Stimulated activated CD8-positive, alpha-beta memory T cell treated with anti-CD3 and anti-CD28 coated beads, Interleukin-12 subunit alpha, Interleukin-12 subunit beta, amount 100 ng/mL, for 1 hour (primary cell): ENCODE results near the gene SEZ6L2.
A peak's percentile ranks its signal among the peaks of the same experiment; 100 is the strongest.
"Not testable (repeated sequence)": the region's sequence is repeated elsewhere in the genome, so short reads cannot be mapped to it uniquely, and the experiment has no call there.

ENCODE experiments used
- DNase-seq: peaks from one replicate; pipeline ENCODE4 v3.0.0-alpha.2; 2020; ENCODE audit warnings: low read depth

SEZ6L2 gene

DNA sequence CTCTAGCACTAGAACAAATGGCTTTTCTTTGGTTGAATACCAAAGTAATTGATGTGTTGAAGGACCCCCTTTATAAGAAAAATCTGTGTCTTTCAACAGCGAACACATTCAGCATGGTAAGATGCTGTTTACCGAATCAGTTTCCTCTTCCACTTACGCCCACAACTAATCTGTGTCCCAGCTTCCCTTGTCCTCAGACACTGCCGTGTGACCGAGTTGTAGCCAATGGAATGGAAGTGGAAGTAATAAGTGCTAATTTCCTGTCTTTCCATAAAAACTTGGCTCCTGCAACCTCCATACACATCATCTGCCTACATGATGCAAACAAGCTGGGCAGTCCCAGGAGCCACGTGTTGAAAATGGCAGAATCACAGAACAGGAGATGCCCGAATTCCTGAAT lies 46.7 kb downstream of the SEZ6L2 start:
- DNase-seq, result no peak

DNA sequence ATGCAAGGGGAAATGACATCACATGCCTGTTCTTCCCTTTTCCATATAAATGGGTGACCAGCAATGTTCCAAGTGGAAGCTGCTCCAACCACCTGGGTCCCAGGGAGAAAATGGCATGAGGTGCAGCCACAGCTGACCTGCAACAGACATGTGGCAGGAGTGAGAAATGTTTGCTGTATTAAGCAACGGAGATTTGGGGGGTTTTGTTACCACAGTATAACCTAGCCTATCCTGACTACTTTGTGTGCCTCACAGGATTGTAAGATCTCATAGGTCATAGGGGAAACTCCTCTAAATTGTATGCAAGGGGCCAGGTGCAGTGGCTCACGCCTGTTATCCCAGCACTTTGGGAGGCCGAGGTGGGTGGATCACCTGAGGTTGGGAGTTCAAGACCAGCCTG lies 48.4 kb downstream of the SEZ6L2 start:
- DNase-seq, result no peak

- no peak for DNase-seq
These were observed 49.8 kb downstream of the SEZ6L2 start for GRCh38 chr16:29849505-29849904.

DNA sequence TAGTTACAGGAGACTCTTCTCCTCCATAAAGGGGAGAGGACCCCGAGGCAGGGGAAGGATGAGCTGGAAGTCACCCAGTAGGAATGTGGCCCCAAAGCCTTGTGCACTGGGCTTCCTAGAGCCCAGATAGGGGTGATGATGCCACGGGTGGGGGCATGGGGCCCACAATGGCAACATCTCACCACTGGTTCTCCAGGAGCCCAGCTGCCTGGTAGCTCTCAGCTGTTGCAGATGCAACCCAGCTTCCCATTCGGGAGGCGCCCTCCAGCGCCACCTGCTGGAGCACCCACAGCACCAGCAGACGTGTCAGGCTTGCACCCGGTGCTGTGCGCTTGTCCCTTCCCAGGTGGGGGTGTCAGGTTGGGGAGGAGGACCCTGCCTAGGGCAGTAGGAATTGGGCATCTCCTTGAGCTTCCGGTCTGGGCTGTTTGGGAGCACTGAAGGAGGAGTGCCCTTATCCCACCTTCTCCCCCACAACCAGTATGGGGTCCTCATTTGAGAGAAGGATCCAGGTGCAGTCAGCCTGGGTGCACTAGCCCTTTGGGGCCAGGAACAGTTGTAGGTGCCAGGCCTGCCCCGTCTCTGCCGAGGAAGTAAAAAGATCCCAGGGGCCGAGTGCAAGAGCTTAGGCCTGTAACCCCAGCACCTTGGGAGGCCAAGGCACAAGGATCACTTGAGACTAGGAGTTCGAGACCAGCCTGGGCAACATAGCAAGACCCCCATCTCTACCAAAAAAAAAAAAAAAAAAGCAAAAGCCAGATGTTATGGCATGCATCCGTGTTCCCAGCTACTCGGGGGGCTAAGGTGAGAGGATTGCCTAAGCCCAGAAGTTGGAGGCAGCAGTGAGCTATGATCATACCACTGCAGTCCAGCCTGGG lies 50.7 kb downstream of the SEZ6L2 start:
- peak; percentile 67 for DNase-seq

DNA sequence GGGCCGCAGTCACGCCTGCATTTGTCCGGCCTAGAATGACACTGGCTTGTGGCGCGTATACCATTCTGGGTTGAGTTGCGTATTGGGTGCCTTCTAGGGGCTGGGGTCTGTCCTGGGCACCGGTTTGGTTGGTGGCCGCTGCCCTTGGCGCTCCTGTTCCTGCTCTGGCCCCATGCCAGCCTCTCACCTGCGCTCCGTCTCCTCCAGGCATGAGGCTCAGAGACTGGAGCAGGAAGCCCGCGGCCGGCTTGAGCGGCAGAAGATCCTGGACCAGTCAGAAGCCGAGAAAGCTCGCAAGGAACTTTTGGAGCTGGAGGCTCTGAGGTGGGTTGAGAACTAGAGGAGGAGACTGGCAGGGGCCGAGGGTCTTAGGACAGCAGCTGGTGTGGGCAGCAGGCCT lies 53.7 kb downstream of the SEZ6L2 start:
- DNase-seq, result no peak

GRCh38 chr16:29844575-29845331 lies 54.6 kb downstream of the SEZ6L2 start:
- DNase-seq, result no peak

- no peak for DNase-seq
These were observed 55.4 kb downstream of the SEZ6L2 start for GRCh38 chr16:29843931-29844330.

DNA sequence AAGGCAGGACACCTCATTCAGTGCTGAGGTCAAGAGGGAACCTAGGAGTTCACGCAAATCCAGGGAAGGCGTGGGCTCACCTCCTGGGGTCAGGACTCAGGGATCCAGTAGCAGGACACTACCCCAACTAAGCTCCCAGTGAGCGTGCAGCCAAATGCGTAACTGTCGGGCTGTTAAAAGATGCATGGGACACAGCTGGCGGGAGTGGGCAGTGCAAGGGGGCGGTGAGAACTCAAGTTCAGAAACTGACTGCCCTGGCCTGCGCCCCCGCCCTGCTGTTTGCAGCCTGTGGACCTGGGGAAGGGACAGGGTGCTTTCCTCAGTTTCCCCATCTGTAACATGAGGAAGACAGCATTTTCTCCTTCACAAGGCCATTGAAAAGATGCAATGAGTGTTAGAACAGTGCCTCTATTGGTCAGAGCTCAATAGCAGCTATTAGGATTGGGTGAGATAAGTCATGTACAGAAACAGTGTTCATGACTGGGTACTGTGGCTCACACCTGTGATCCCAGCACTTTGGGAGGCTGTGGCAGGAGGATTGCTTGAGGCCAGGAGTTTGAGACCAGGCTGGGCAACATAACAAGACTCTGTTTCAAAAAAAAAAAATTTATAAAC lies 56.5 kb downstream of the SEZ6L2 start:
- DNase-seq, result no peak

DNA sequence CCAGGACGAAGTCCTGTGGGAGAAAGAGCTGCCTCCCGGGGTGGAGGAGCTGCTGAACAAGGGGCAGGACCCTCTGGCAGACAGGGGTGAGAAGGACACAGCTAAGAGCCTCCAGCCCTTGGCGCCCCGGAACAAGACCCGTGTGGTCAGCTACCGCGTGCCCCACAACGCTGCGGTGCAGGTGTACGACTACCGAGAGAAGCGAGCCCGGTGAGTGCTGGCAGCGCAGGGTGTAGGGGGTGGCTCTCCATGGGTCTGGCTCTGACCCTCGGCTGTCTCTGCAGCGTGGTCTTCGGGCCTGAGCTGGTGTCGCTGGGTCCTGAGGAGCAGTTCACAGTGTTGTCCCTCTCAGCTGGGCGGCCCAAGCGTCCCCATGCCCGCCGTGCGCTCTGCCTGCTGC lies 57.7 kb downstream of the SEZ6L2 start:
- DNase-seq, result no peak

- no peak for DNase-seq
These were observed 59.1 kb downstream of the SEZ6L2 start for GRCh38 chr16:29840240-29840639.

- DNase-seq, result no peak
These were observed 59.5 kb downstream of the SEZ6L2 start for GRCh38 chr16:29839822-29840221.

DNA sequence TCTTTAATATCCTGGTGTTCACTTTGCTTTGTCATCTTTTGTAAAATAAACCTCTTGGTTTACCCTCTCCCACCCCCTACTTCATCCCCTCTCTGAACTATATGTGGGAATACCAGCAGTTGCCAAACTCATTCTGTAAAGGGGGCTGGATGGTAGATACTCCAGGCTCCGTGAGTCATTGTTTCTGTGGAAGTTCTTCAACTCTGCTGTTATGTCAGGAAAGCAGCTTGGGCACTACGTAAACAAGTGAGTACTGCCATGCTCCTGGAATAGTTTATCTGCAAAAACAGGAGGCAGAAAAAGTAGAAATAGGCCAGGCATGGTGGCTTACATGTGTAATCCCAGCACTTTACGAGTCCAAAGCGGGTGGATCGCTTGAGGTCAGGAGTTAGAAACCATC lies 61.5 kb downstream of the SEZ6L2 start:
- no peak for DNase-seq

- no peak for DNase-seq
These were observed 62.7 kb downstream of the SEZ6L2 start for GRCh38 chr16:29836623-29837022.

DNA sequence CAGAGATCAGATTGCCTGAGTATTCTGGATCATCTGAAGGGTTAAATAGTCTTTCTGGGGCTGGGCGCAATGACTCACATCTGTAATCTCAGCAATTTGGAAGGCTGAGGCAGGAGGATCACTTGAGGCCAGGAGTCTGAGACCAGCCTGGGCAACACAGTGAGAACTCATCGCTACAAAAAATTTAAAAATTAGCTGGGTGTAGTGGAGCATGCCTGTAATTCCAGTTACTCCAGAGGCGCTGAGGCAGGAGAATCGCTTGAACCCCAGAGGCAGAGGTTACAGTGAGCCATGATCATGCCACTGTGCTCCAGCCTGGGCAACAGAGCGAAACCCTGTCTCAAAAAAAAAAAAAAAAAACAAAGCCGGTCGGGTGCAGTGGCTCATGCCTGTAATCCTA lies 63.4 kb downstream of the SEZ6L2 start:
- no peak for DNase-seq

GRCh38 chr16:29834079-29834478 lies 65.3 kb downstream of the SEZ6L2 start:
- no peak for DNase-seq

- not testable (repeated sequence) for DNase-seq
These were observed 66.1 kb downstream of the SEZ6L2 start for GRCh38 chr16:29833219-29833618.

GRCh38 chr16:29831490-29831889 lies 67.9 kb downstream of the SEZ6L2 start:
- no peak for DNase-seq

- DNase-seq, result no peak
These were observed 68.6 kb downstream of the SEZ6L2 start for GRCh38 chr16:29830774-29831173.

DNA sequence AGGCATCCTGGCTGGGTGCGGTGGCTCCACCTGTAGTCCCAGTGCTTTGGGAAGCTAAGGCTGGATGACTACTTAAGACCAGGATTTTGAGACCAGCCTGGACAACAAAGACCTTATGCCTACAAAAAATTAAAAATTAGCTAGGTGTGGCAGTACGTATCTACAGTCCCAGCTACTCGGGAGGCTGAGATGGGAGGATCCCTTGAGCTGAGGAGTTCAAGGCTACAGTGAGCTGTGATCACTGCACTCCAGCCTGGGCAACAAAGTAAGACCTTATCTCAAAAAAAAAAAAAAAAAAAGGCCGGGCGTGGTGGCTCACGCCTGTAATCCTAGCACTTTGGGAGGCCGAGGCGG lies 73.0 kb downstream of the SEZ6L2 start:
- DNase-seq, result no peak

DNA sequence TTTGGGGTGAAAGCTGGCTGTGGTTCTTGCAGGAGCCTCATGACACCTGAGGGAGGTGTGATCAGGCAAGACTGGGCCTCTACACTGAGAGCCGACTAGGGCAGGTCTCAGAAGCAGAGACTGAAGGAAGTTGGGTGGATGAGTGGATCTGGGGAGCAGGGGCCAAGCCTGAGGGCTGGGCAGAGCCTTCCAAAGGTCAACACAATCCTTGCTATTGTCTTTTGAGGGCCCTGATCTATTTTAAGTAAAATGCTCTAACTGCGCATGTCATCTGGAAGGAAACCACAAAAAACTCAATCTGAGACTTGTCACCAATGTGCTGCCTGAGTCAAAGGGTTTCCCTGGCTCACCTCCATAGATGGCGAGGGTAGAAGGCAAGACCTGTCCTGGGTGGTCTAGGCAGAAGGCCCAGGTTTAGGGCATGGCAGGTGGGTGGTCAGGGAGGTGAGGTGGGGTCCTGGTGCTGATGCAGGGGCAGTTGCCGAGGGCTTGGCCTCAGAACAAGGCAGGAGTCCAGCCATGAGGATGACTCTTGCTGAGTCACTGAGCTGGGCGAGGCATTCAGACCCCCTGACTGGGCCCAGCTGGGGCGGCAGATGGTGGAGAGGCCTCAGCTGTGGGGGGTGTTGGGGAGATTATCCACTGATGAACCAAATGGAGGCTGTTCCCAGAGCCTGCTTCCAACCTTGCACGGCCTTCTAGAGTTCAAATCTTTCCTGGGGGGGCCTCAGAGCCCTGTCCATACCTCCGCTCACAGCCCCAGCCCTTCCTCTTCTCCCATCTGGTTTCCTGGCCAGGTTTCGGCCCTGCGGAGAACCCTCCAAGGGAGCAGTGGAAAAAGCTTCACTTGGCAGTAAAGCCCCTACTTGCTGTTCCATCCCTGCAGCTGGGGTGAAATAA lies 74.0 kb downstream of the SEZ6L2 start:
- no peak for DNase-seq

DNA sequence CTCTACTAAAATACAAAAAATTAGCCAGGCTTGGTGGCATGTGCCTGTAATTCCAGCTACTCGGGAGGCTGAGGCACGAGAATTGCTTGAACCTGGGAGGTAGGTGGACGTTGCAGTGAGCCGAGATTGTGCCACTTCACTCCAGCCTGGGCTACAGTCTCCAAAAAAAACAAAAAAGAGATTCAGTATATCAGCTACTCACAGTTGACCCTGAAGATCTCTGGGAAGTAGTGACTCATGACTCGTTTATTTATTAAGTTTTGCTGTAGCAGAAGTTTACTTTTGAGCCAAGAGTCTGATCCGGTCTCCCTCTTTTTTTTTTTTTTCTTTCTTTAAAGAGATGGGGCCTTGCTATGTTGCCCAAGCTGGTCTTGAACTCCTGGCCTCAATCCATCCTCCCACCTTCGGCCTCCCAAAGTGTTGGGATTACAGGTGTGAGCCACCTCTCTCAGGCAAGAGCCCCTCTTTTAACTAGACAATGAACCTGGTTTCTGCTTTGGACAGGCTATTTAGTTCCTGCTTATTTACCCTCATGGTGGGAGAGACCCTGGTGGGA lies 74.7 kb downstream of the SEZ6L2 start:
- no peak for DNase-seq

DNA sequence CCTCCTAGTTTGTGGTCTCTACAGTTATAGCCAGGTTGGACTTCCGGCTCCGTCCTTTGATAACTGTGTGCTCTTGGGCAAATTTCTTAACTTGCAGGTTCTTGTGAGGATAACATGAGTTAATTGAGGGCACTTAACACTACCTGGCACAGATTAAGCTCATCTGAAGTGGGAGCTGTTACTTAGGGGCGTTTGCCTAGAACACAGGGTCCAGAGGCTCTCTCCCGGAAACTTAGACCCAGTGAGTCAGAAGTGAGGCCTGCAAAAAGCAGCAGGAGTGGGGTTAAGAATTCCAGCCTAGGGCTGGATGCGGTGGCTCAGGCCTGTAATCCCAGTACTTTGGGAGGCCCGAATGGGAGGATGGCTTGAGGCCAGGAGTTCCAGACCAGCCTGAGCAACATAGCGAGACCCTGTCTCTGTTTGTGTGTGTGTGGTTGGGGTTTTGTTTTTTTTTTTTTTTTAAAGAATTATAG lies 77.7 kb downstream of the SEZ6L2 start:
- DNase-seq, result no peak
